EL (cell line): ENCODE results near the gene ZNF492.
"Not testable (repeated sequence)": the region's sequence is repeated elsewhere in the genome, so short reads cannot be mapped to it uniquely, and the experiment has no call there.

Source experiments
- DNase-seq: peaks from one replicate; pipeline ENCODE4 v3.0.0-alpha.2; 2016

The ZNF492 gene

DNA sequence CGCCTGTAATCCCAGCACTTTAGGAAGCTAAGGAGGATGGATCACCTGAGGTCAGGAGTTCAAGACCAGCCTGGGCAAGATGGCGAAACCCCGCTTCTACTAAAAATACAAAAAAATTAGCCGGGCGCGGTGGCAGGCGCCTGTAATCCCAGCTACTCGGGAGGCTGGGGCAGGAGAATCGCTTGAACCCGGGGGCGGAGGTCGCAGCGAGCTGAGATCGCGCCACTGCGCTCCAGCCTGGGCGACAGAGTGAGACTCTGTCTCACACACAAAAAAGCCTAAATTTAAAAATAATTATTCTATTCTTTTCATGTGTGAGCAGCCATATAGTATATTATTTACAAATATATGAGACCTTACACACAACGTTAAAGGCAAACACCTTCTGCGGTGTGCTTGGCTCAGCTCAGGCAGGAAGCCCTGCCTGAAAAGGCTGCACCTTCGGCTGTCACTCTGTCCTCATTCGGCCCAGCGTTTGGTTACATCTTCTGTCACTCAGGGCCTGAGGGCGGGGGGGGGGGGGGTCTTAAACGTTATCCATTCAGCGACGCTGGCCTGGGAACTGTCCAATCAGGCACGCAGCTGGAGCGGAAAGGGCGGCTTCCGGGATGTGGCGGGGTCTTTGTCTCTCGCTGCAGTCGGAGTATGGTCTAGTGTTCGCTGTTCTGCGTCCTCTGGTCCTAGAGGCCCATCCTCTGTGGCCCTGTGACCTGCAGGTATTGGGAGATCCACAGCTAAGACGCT lies at the start of gene ZNF492:
Gene ZNF492 (plus strand): TSS at position 619 of the 744 bp plus-strand sequence. CDS start 19,076 bp downstream, outside the sequence.
- peak; percentile 72 for DNase-seq

DNA sequence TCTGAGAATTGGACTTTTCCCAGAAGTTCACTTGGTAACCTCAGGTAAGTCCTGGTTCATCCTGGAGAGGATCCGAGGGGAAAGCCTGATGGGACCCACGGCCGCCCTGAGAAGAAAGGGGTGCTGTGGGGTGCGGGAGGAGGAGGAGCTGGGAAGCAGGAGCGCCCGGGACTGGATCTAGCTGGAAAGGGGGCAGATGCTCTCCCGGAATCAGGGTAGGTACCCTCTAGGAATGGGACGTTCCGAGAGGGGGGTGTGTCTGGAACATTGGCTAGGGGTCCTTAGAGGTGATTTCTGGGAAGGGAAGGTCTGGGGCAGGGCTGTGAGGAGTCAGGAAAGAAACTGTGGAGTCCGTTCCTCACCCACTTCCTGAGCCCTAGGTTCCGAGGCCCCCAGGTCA lies 38.7 kb upstream of the ZNF492 start:
- DNase-seq: no peak

DNA sequence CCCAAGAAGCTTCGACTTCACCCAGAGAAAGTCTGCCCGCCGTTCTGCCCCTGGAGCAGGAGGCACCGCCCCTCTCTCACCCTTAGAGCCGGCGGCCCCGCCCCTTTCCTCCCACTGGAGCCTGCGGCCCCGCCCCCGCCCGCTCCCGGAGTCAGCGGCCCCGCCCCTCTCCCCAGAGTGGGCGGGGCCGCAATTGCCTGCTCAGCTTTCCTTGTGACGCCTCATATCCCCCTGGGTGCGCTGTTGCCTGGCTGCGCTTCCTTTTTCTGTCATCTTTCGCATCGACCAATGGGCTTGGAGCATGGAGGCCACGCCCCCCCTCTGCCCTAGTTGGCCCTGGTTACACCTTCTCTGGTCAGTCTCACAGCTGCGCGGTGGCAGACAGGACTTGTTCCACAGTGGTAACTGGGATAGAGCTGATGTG lies 38.2 kb upstream of the ZNF492 start:
- DNase-seq: no peak

DNA sequence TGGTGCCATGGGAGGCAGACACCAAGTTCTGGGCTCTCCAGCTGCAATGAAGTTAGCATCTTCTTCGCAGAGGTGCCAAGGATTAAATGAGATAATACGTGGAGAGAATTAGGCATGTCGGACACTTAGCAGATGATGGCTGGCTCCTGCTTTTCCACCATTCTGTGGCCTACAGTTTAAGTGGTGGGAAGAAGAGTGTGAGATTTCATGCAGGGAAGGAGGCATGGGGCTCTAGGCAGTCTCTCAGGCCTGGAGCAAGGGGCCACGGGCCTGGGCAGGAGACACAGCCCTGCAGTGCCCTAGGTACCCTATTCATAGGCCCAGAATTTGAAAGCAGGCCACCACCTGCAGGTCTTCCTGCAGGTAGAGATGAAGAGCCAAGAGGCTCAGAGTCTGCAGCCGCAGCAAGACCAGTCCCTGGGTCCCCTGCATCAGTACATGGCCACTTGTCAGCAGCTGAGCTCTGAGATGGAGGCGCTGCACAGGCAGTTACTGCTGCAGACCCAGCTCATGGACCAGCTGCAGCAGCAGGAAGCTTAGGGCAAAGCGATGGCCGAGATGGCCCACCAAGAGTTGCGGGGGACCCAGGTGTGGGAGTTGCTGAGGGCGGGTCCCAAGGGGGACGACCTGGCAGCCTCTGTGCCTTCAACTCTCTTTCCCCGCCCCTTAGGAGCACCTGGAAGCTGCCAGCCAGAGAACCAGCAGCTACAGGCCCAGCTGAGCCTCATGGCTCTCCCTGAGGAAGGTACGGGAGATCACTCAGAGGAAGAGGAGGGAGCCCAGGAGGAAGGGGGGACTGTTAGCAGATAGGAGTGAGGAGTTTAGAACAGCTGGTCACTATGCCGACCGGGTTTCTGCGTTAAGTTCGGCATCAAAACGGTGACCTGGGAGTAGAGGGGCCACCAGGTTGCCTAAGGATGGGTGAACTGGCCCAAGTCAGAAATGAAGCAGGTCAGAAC lies 33.2 kb upstream of the ZNF492 start:
- DNase-seq: no peak

DNA sequence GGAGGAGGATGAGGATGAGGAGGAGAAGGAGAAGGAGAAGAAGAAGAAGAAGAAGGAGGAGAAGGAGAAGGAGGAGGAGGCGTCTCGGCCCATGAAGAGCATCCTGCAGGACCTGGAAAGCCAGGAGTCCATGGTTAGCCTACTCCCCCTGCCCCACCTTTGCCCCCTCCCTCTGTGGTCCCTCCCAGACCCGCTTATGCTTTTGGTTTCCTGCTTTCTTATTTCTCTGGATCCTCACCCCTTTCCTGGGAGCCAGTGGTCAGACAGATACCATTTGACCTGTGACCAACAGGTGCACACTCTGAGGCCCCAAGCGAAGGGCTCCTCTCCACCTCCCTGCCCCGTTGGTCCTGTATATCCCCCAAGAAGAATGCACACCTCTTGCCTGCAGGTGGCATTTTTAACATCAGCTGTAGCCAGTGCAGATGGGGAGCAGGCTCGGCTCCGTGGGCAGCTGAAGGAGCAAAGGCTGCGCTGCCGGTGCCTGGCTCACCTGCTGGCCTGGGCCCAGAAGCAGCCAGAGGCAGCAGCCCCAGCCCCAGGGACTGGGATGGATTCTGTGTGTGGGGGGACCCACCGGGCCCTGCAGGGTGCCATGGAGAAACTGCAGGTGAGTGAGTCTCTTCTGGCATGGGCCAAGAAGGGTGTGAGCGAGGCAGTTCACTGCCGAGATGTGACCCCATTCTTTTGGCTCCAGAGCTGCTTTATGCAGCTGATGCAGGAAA lies 32.1 kb upstream of the ZNF492 start:
- DNase-seq: no peak

DNA sequence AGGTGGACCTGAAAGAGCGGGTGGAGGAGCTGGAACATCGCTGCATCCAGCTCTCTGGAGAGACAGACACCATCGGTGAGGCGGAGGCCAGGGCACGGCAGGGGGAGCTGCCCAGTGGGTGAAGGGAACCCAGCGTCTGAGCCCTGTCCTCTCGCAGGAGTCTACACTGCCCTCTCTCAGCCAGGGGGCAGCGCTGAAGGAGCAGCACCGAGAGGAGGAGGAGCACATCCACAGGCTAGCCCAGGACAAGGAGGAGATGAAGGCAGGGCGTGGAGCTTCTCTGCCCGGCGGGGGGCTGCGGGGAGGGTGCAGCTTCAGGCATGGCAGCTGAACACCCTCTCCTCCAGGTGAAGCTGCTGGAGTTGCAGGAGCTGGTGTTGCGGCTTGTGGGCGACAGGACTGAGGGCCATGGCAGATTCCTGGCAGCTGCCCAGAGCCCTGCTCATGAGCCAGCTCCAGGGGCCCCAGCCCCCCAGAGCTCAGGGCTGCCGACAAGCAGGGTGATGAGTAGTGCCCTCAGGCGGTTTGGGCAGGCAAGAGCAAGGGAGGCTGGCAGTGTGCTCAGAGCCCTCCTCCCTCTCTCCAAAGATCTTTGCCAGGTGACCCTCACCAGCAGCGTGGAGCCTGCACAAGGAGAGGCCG lies 31.4 kb upstream of the ZNF492 start:
- no peak for DNase-seq

DNA sequence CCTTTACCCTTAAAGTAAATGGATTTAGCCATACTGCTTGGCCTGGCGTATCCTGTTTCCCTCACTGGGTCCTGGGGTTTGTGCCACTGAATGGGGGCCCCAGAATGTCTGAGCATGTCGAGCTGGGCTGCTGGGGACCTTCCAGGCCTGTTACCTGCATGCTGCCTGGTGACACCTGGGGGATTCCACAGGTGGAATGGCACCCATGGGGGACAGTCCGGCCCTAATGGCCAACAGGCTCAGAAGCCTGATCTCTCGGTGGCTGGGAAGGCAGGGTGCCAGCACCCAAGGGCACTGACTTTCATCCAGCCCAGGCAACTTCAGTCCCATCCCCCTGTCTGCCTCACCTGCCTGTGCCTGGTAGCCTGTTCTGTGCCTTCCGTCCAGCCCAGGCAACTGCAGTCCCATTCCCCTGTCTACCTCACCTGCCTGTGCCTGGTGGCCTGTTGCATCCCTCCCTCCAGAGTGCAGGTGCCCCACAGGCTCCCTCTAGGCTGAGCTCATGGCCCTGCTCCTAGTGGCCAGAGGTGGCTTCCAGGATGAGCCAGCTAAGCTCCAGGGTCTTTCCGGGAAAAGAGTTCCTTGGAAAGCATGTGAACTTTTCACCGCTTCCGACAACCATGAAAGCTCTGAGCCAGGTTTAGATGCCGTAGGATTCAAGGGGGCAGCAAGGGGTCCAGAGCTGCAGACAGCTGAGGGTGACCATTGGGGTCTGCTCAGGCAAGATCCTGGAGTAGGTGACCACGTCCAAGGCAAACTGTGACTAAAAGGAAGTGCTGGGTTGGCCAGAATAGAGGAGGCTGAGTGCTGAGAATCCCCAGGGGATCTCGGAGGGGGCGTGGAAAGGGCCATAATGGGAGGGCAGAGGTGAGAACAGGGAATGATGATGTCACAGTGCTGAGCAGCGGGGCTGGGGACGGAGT lies 30.3 kb upstream of the ZNF492 start:
- no peak for DNase-seq

DNA sequence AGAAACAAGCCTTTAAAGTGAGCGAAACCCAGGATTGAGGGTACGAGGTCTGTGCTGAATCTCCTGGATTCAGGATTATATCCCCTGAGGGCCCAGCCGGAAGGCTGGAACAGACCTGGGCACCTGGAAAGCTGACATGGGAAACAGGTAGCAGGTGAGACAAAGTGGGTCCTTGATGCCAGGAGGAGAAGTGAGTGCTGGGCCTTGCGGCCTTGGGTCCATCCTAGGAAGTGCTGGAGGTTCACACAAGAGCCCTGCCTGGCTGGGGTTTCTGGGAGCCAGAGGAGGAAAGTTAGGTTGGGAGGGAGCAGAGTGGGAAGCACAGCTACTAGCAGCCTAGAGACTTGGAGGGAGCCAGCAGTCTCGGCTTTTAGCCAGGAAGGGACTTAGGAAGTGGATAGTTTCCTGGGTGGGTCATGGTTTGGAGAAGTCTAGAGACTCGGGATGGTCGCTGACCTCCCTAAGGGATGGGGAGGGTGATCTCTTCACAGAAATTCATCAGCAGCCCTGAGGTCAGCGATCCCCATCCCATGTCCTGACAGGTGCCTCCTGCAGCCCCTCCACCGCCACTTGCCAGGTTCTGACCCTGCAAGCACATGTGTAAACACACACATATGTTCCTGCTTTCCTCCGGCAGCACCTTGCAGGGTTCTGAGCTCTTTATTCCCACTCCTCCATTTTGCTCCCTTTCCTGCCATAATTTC lies 29.4 kb upstream of the ZNF492 start:
- no peak for DNase-seq

DNA sequence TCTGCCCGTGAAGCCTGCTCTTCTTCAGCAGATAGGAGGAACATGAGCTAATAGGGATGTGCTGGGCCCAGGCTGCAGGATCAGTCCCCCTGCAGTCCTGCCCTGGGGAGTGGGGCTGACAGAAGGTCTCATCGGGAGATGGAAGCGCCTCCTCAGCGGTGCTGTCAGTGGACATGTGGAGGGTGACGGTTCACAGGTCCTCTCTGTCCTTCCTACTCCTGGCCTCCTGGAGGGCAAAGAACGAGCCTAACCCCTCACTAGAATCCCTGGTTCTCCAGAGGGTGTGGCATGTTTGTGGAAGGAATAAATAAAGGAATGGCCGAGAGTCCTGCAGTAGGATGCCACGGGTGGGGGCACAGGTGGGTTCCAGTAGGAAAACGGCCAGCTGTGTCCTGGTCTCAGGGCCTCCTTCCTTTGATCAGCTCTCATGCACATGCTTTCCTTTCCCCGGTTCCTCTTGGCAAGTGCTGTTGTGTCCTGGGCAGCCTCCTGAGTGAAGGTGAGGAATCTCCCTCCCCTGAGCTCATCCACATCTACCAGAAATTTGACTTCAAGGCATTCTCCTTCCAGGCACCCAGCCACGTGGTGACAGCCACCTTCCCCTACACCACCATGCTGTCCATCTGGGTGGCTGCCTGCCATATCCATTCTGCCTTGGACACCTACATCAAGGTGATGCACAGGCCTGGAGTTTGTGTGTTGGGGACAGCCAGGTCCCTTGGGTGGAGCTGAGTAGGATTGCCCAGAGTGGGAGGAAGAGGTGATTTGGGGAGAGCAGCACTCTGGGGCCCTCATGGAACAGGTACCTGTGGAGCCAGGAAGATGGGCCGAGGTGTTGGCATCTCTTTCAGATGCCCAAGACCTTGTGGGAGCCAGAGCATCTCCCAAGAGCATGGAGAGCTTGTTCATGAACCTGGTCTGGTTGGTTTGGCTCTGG lies 28.6 kb upstream of the ZNF492 start:
- no peak for DNase-seq

DNA sequence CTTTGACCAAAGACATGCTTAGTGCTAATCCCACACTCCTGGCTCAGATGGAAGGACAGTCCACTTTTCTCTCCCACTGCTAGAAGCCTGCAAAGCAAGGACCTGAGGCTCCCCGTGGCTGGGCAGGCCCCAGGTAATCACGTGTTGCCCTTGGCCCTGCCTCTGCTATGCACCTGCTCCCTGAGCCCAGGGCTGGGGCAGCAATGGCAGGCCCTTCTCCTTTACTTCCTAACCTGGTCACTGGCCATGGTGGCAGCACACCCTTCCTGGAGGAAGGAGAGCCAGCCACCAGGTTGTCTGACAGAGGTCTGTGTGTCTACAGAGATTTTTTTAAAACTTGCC lies 27.9 kb upstream of the ZNF492 start:
- no peak for DNase-seq

DNA sequence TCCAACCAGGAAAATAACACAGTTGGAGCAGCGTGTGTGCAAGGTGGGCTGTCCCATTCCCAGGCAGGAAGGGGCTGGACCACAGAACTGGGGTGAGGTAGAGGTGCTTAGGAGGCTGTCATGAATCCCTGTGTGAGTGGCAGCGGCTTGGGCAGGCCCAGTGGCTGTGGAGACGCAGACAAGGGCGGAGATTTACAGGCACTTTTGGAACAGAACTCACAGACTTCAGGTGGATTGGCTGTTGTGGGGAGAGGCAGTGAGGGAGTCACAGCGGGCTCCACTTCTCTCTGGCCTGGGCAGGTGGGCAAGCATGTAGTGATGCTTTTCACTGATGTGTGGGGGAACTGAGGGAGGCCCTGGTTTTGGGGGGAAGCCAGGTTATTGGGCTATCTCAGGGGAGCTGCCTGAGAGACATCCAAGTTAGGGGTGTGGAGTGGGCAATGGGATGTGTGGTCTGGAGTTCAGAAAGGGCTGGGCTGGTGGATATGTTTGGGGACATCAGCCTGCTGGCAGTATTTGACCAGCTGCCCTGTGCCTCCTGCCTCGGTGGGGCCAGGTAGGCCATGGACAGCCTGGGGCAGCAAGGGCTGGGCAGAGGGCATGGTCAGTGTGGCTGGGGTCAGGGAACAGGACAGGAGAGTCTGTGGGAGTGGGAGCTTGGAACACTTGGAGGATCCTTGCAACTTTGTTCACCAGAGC lies 27.0 kb upstream of the ZNF492 start:
- DNase-seq: no peak

DNA sequence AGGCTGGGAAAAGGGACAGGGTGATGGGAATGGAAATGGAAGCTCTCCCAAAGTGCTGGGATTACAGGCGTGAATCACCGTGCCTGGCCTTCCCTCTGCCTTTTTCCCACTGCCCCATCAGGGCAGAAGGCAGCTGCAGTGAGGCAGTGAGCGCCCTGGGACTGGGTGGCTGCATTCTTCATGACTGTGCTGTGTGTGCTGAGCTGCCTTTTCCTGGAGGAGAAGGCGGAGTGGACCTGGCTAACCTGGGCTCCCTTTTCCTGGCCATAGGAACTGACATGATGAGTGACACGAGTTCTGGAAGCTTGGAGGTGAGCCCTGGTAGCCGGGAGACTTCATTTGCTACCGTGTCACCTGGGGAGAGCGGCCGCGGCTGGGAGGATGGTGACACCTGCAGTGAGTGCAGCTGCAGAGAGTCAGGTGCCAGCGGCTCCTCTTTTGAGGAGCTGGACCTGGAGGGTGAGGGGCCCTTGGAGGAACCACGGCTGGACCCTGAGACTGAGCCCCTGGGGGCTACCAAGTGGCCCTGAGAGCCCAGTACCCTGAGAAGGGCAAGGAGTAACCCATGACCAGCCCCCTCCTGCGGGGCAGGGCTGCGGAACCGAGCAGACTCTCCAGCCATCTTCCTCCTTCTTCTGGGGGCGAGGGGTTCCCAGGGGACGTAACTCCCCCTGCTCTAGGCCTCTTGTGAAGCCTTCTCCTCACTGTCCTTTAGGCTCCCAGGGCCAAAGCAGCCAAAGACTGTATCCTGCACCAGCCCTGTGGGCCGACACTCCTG lies 26.3 kb upstream of the ZNF492 start:
- DNase-seq: no peak

DNA sequence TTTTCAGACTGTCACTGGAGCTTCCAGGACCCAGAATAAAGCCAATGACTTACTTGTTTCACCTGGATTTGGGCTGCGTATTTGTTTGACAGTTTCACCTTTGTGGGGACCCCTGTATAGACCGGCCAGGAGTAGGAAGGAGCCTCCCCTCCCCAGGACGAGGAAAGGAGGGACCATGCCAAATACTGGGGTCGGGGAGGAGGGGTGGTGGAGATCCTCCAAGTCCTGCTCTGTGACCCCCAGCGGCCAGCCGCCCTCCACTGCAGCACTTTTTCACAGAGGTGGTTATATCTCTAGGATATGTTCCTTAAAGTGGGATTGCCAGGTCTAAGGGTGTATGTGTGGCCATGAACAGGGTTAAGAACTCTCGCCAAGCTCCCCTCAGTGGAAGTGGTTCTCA lies 25.7 kb upstream of the ZNF492 start:
- no peak for DNase-seq

DNA sequence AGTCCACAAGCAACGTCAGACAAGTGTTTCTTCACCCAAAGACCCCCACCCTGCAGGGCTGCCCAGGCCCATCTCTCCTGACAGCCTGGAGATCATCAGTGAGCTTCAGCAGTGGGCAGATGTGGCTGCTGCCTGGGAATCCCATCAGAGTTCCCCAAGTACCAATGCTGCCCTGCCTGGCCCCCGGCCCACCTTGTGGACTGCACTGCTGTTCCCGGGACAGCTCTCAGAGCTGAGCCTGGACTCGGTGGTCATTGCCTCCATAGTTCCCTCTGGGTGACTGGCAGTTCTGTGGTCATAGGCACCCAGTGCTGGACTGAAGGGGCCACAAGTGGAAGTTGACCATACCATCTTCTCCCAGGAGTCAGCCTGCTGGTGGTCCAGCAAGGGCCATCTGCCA lies 24.5 kb upstream of the ZNF492 start:
- no peak for DNase-seq

DNA sequence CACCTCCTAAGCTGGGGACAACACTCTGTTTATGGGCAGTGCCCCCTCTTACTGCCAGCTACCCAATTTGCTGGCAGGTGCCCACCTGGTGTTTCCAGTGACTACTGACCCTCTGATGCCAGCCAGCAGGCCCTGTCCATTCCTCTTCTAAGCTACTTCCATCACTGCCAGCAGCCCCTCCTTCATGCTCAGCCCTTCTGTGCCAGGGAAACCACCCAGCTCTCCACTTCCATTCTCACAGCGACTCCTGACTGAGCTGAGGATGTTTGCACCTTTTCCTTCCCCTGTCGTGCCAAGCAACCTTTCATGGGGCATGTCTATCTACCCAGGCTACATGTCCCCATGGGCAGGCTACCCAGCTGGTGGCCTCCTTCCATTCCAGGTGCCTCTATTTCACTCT lies 24.0 kb upstream of the ZNF492 start:
- DNase-seq: no peak

DNA sequence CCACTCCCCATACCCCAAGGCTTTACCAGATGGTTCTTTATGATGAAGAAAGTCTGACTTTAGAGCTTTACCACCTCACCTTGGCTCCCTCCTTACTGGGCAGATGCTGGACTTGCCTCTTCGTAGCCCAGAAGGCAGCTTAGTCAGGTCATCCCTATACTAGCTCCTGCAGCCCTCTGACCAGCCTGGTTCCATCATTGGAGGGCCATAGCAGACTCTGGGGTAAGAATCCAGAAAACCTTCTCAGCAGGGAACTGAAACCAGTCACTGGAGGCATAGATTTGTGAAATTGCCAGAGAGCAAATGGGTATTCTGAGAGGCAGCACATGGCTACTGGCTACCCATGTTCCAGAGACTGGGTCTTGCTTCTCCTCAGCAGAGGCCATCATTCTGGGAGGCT lies 21.8 kb upstream of the ZNF492 start:
- DNase-seq: no peak

DNA sequence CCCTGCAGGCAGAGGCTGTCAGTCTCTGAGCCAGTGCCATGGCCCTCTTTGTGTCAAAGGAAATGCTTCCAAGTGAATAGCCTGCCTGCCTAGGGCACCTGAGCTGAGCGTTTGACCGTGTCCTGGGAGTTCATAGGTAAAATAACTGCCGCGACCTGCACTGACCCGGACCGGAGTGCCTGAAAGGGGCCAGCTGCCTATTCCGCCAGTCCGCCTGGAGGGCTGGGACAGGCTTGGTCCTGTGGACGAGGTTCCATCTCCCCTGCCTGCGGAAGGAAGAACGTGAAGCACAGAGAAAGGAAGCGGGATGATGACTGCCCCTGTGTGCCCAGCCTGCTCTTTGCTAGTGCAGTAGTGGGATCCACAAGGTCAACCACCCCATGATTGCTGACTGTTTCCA lies 17.5 kb upstream of the ZNF492 start:
- DNase-seq: no peak

DNA sequence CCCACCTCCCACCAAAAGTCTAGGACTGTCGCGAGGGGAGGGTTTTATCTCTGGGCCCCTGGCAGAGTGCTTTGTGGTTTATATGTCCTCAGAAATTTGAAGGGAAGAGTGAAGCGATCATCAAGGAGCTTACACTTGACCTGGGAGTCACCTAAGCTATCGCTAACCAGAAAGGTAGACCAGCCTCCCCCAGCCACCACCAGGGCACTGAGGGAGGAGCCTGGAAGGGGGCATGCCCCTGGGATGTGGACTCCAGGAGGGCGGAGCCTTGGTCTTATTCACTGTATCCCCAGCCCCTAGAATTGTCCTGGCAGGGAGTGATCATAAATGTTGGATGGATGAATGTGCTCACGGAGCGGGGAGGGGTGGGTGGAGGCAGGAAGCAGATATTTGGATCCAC lies 16.9 kb upstream of the ZNF492 start:
- DNase-seq: not testable (repeated sequence)
